ENCODE results near the gene CWC27.

DNA sequence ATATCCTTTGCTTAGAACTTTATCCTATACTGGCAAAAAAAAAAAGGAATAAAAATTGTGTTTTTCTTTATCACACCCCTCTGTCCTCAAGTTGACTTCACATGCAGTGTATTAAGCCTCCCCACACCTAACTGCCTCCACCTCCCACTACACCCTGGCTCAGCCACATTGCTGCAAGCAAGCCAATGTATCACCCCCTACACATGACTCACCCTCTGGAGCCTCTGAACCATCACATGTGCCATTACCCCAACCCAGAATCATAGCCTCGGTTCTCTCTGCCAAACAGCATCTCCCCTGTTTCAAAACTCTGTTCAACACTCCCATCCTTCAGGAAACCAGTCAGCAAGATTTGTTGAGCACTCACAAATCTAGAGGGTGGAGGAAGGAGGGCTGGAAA, 209.0 kb downstream of the CWC27 start:
- TF ChIP-seq CTCF (IDR thresholded peaks at IDR 0.05) (no peak), POLR2AphosphoS5 (IDR thresholded peaks at IDR 0.05) (no peak), POLR2A (IDR thresholded peaks at IDR 0.05) (no peak)
